CD1c-positive myeloid dendritic cell (primary cell): Measurements from ENCODE around the gene NABP1.
A peak's percentile ranks its signal among the peaks of the same experiment; 100 is the strongest.

Experiments used
- DNase-seq: peaks from one replicate; pipeline ENCODE4 v3.0.0-alpha.2; 2016; ENCODE audit errors: extremely low spot score

Gene NABP1

DNA sequence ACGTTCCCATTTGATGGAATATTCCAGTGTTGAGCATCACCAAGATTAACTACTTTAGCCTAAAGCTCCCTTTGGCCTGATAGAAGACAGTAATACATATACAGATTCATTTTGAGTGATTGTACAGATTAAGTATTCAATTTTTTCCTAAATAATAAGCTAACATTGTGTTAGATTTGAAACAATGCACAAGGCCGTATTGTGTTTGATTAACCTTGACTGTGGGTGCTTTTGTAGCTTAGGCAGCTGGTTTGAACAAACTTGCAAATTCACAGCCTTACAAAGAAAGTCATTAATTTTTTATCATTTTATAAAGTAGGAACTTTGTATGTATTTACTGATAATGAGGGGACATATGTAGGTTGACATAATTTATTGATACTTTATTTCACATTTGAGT lies 29.6 kb downstream of the NABP1 start:
- no peak for DNase-seq

DNA sequence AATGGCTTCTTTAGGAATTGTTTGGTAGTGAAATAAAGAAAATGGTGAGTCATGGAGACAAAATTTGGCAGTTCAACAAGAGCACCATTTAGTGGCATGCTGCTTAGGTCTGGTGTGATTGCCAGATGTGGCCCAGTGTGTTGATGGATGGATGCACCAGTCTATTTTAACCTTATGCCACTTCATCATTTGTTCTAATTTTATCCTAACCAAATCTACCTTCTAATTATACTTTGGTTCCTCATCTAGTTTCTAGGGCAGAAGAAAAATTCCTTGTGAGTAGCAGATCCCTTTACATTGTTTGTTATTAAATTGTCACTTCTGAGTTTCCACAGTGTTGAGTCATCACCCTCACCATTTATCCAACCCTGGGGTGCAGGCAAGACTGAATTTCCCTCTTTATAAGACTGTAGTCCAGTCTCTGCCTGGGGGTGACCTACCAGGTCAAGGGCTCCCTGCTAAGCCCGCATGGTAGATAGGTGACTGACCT lies 32.5 kb downstream of the NABP1 start:
- no peak for DNase-seq

DNA sequence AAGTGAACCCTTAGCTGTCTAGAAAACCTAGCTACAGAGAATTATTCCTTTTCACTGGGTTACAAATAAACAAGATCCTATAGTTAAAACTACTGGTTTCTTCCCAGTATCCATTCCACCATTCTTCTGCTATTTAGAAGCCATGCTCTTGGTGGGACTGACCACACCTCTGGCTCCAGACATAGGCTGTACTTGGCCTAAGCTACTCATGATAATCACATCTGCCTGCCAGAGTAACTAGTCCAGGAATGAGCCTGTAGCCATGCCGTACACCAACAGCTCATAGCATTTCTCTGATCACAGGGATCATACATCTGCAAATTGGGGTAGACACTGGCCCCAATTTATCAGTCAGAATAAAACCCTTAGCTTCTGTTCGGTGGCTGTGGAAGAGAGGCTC lies 33.7 kb downstream of the NABP1 start:
- no peak for DNase-seq

DNA sequence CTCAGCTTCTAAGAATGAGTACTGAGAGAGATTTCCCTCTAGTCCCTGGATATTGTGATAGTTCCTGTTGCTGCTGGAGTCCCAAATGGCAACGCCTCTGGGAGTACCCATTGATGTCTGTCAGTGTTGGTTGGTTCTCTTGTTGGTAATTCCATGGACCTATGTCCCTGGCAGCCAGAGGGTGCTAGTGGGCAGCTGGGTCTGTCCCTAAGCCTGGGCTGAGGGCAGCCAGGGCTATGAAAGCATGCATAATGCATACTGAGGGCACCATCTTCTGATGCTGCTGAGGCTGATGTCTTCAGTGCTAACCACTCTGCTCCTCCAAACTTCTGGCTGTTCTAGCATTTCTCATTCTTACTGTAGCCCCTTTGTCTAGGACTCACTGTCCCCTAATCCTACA lies 35.9 kb downstream of the NABP1 start:
- DNase-seq, result no peak

DNA sequence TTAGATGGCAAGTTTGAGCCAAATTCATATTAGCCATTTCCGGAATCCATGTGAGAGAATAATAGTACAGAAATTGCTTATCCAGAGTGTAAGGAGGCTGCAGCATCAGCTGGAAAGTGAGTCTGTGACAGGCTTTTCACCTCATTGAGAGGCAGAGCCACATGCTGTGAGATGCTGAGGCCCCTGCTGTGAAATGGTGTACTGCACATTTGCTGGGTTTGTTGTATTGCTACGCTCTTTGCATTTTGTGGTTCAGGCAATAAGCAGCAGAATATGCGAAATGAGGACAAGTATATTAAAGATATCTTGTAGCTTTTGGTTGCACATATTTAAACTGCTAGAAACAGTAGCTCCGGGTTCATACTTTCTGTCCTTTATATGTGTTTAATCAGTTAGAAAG lies 37.0 kb downstream of the NABP1 start:
- DNase-seq, result no peak

DNA sequence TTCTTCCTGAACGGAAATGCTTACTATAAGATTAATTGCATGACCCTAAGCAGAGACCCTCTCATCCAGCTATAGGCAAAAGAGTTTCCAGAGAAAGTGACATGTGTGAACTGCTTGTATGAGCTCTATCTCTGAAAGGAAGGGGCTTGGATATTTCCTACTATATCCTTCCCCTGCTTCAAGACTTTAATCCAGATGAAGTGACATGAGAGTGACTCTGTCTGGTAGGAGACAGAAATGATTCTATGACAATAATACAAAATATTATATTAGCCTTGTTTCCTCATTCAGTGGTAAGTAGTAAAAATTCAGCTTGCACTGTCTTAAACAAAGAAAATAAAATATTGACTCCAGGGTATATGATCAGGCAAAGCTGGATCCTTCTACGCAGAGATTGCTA lies 37.5 kb downstream of the NABP1 start:
- no peak for DNase-seq

DNA sequence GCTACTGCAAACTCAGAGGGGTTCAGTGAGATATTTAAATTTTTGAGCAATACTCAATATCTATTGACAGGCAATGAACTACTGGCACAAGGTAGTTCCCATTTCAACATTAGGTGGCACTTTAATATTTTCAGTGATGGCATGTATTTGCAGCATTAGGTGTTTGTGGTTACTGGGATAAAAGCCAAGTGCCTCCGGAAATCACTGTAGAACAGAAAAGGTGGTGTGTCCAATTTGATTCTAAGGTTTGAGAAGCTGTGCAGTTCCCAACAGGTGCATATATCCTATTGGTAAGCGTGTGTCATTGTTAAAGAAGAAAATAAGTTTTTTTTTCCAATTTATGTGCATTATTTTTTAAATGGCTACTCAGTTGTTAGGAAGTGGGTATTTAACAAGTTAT lies 41.3 kb downstream of the NABP1 start:
- DNase-seq, result no peak

DNA sequence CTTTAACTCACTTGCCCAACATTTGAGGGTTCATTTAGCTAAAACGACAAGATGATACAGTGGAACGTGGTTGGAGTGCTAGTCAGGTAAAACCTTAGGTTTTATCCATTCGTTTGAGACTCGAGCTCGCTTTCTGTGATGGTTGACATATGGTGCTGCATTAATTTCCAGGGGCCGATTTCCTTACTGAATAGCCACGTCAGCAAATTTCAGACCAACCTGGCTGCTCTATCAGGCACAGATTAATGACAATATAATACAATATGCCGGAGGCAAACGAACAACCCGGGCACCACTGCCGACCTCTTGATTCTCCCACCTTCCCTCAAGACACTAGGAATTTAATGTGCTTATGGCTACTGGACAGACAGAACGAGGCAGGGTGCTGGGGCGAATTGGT lies 42.0 kb downstream of the NABP1 start:
- DNase-seq, result no peak

DNA sequence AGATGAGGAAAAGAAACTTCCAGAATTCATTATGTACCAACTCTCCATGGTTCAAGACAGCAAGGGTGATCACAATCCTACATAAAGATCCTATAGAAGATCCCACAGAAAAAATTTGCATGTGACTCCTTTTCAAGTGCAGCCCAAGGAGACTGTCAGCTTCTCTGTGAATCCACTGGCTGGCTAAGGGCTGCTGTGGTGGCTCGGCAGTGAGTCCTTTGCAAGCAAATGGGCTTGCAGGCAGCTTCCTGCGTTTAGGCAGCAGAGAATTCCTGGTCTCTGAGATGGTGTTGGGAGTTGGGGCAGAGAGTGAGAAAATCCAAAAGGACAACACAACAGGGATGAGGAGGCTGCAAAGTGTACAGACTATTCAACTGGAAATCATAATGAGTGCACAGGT lies 43.4 kb downstream of the NABP1 start:
- DNase-seq, result no peak

DNA sequence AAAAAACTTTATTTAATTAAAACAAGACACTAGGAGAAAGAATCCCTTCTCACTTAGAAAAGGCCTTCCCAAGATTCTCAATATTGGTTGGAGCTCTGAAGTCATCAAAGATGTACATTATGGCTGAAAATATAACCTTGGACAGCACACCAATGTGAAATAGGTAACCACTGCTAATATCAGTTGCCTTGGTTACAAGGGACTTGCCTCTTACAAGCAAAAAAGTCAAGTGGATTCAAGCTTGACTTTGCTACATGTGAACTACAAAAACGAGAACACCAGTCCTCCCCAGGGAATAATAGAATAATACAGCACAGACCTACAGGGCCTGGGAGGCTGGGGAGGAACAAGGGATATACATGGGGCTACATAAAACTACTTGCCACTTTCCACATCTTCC lies 46.1 kb downstream of the NABP1 start:
- no peak for DNase-seq

DNA sequence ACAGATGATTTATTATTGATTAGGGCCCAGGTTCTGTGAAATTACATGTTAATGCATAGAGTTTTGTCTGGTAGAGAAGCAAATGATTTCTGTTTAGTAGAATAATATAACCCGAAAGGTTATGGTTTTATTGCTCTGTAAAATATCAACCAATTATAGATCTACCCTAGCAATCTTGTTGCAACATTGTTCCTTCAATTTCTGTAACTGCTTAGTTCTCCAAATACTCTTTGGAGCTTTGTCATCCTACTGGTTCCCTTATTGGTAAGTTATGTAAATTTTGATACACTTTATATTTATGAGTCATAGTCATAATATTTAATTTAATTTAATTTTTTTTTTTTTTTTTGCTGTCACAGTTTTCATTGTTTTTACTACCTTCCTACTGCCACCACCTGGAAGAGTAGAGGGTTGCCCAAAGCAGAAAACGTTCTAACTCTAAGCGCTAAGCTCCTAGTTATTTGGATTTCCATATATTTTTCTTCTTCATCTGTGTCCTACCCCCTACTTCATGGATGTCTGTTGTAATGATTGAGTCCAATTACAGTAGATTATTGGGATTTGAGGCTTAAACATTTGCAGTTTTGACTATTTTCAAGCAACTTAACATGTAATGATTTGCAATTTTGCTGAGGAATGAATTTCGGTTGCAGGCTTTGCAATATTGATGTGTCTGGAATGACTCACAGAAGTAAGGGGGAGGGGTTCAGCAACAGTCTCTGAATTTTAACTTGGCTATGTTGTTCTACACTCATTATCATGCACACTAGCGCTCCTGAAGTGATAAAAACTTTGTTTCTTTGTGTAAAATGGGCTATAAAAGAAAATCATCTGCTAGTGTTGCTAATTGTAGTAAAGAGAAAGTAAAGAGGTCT lies 51.1 kb downstream of the NABP1 start:
- DNase-seq, result peak; percentile 6

DNA sequence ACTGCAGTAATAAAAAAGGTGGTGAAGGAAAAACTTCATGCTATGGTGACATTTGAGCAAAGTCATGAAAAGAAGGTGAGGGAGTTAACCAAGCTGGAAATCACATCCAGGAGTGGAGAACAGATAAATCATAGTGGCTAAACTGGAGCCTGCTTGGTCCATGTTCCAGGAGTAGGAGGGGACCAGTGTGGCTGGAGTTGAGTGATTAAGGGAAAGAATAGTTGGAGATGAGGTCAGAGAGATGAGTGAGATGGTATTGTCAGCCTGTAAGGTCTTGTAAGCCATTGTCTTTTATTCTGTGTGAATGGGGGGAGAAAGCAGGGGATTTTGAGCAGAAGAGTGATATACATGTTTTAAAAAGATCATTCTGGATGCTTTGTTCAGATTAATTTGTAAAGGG lies 52.3 kb downstream of the NABP1 start:
- no peak for DNase-seq
